Osteoblast (primary cell): ENCODE data around the gene DLG2. TPM values are rescaled to one million over a fixed set of nuclear protein-coding genes. Genes with fewer than 3 reads are reported as not detected.

Experiments
- DNase-seq: peaks from one replicate; pipeline ENCODE4 v3.0.0; 2011; ENCODE audit warnings: low spot score, mixed read lengths; ENCODE audit not compliant: insufficient read length; ENCODE audit errors: missing footprints
- H2AFZ ChIP-seq: 2 replicates; pipeline ENCODE4 v1.6.0; 2011; ENCODE audit warnings: mild to moderate bottlenecking, low read length
- H3K27ac ChIP-seq: 2 replicates; pipeline ENCODE4 v1.5.1; 2011; ENCODE audit warnings: mild to moderate bottlenecking, low read depth, low read length, moderate library complexity
- H3K27me3 ChIP-seq: 2 replicates; pipeline ENCODE4 v1.6.0; 2012; ENCODE audit warnings: mild to moderate bottlenecking, control low read depth, inconsistent platforms, low read length, moderate library complexity; ENCODE audit not compliant: insufficient read depth
- H3K36me3 ChIP-seq: 2 replicates; pipeline ENCODE4 v1.5.1; 2011; ENCODE audit warnings: mild to moderate bottlenecking, low read length, control low read depth, moderate library complexity; ENCODE audit not compliant: insufficient read depth
- H3K4me1 ChIP-seq: 2 replicates; pipeline ENCODE4 v1.5.1; 2011; ENCODE audit warnings: mild to moderate bottlenecking, low read length, control low read depth, moderate library complexity; ENCODE audit not compliant: insufficient read depth
- H3K4me2 ChIP-seq: 2 replicates; pipeline ENCODE4 v1.6.0; 2011; ENCODE audit warnings: mild to moderate bottlenecking, low read length; ENCODE audit not compliant: insufficient read depth
- H3K4me3 ChIP-seq: fragments of 200-600 bp; sonication (generic); 3 replicates; pipeline ENCODE4 v1.5.1; 2012; ENCODE audit warnings: mild to moderate bottlenecking, low read length, inconsistent platforms; ENCODE audit not compliant: insufficient read depth
- H3K79me2 ChIP-seq: 2 replicates; pipeline ENCODE4 v1.6.0; 2012; ENCODE audit warnings: mild to moderate bottlenecking, low read length, control low read depth, inconsistent platforms; ENCODE audit not compliant: insufficient read depth
- H3K9me3 ChIP-seq: 2 replicates; pipeline ENCODE4 v1.5.1; 2011; ENCODE audit warnings: low read depth, low read length, control low read depth
- H4K20me1 ChIP-seq: 2 replicates; pipeline ENCODE4 v1.6.0; 2012; ENCODE audit warnings: mild to moderate bottlenecking, low read length, control low read depth; ENCODE audit not compliant: insufficient read depth
- CTCF ChIP-seq: IDR thresholded peaks from 2 replicates; pipeline ENCODE4 v1.5.1; 2011; ENCODE audit warnings: mild to moderate bottlenecking, low read depth, low read length, moderate library complexity; ENCODE audit errors: extremely low read depth
- total RNA-seq: library from RNA; depleted of rRNA; stranded (reverse); fragments of >200 nt; gene quantifications from 2 replicates; pipeline ENCODE4 v1.2.3, GENCODE V29; 2012

Gene DLG2
- total RNA-seq, 1 donor, result 3.3 TPM

- no peaks in the 10 kb centered on the region for H3K4me1 ChIP-seq
- H3K4me2 ChIP-seq, result no peak overlapping the region
- DNase-seq, result no peak
- H3K79me2 ChIP-seq, result no peaks in the 10 kb centered on the region
- H3K9me3 ChIP-seq, result no peaks in the 10 kb centered on the region
- no peak overlapping the region for H3K4me3 ChIP-seq
- no peak overlapping the region for H2AFZ ChIP-seq
- H4K20me1 ChIP-seq, result no peaks in the 10 kb centered on the region
- H3K36me3 ChIP-seq, result no peaks in the 10 kb centered on the region
- no peak overlapping the region for H3K27ac ChIP-seq
- no peak for TF ChIP-seq CTCF
- H3K27me3 ChIP-seq, result no peaks in the 10 kb centered on the region
These were observed 1408.8 kb downstream of the DLG2 start for GRCh38 chr11:84218318-84218717.

- no peaks in the 10 kb centered on the region for H3K4me1 ChIP-seq
- no peaks in the 10 kb centered on the region for H4K20me1 ChIP-seq
- no peak for DNase-seq
- no peaks in the 10 kb centered on the region for H3K36me3 ChIP-seq
- no peak overlapping the region for H2AFZ ChIP-seq
- no peaks in the 10 kb centered on the region for H3K27me3 ChIP-seq
- H3K4me2 ChIP-seq, result no peak overlapping the region
- no peak overlapping the region for H3K27ac ChIP-seq
- H3K79me2 ChIP-seq, result no peaks in the 10 kb centered on the region
- H3K9me3 ChIP-seq, result no peaks in the 10 kb centered on the region
- no peak for TF ChIP-seq CTCF
- H3K4me3 ChIP-seq, result no peak overlapping the region
These were observed 1411.5 kb downstream of the DLG2 start for GRCh38 chr11:84215672-84216071.

GRCh38 chr11:84214557-84214956, 1412.6 kb downstream of the DLG2 start:
- H2AFZ ChIP-seq, result no peak overlapping the region
- no peaks in the 10 kb centered on the region for H3K79me2 ChIP-seq
- H4K20me1 ChIP-seq, result no peaks in the 10 kb centered on the region
- H3K36me3 ChIP-seq, result no peaks in the 10 kb centered on the region
- H3K4me2 ChIP-seq, result no peak overlapping the region
- H3K9me3 ChIP-seq, result no peaks in the 10 kb centered on the region
- TF ChIP-seq CTCF, result no peak
- no peak overlapping the region for H3K4me3 ChIP-seq
- H3K27ac ChIP-seq, result no peak overlapping the region
- H3K4me1 ChIP-seq, result no peaks in the 10 kb centered on the region
- no peaks in the 10 kb centered on the region for H3K27me3 ChIP-seq
- no peak for DNase-seq

- no peak overlapping the region for H3K4me3 ChIP-seq
- DNase-seq, result no peak
- no peaks in the 10 kb centered on the region for H3K9me3 ChIP-seq
- no peaks in the 10 kb centered on the region for H3K79me2 ChIP-seq
- no peaks in the 10 kb centered on the region for H3K4me1 ChIP-seq
- no peaks in the 10 kb centered on the region for H3K27me3 ChIP-seq
- no peaks in the 10 kb centered on the region for H4K20me1 ChIP-seq
- H2AFZ ChIP-seq, result no peak overlapping the region
- H3K27ac ChIP-seq, result no peak overlapping the region
- no peak for TF ChIP-seq CTCF
- H3K36me3 ChIP-seq, result no peaks in the 10 kb centered on the region
- H3K4me2 ChIP-seq, result no peak overlapping the region
These were observed 1414.4 kb downstream of the DLG2 start for GRCh38 chr11:84212468-84213390.
